CD4-positive, alpha-beta T cell treated with Interleukin-15 for 1 hour (primary cell): ENCODE data around the gene LIPT2.

Experiments used
- DNase-seq: peaks from one replicate; pipeline ENCODE4 v3.0.0-alpha.2; 2020

The LIPT2 gene

DNA sequence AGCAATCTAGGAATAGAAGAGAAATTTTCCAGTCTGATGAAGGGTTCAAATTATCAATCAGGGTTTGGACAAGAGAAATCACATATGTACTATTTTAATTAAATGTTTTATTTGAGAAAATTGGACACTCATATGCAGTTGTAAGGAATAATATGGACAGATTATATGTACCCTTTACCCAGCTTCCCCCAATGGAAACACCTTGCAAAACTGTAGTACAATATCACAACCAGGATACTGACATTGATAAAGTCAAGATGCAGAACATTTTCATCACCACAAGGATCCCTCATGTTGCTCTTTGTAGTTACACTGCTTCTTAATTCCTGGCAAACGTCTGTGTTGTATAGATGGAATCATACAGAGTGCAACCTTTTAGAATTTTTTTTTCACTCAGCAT, 1.4 kb upstream of the LIPT2 start:
- no peak for DNase-seq

DNA sequence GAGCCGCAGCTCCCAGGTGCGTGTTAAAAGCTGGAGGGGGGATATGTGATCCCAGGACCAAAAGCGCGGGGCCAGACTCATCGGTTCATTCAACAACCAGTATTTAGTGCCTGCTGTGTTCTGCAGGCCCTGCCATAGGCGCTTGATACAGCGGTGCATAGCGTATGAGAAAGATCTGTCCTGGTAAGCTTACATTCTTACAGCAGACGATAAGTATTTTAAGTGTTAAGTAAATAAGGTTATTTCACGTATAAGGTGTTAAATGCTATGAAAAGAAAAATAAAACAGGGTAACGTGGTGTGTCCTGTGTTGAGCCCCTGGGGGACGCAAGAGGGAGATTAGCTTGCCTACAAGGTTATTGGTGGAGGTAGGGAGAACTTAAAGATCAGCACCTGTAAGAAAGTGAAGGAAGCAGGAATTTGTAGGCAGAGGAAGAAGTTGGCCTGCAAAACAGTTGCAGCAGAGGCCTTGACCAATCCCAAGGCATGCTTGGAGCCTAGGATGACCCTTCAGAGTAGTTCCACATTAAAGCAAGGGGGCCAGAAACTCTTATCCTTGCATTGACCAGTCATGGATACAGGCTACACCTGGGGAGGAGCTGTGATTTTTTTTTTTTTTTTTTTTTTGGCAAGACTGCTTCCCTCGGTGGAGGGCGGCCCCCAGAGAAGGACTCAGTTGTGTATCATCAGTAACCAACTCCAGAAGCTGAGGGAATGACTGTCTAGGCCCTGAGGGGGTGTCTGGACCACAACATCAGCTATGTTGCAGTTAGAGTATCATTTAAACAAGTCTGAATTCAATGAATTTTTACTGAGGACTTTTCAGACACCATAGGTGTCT, 487 bp upstream of the LIPT2 start:
- DNase-seq, result no peak

DNA sequence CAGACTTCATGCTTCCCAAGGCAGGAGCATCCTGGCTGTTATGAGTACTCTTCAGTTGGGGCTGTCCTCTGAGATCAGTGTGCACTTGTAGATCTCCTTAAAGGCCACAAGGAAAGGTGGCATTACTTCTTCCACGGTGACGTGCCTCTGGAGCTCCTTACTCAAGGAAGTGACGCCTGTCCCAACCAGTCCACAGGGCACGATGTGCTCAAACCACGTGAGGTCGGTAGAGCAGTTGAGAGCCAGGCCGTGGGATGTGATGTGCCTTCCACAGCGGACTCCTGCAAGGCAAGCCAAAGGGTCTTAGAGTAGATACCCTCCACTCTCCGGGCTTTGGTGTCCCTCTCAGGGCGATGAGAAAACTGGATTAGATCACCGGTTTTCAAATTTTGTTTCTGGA, 1.4 kb downstream of the LIPT2 start:
- DNase-seq, result no peak

DNA sequence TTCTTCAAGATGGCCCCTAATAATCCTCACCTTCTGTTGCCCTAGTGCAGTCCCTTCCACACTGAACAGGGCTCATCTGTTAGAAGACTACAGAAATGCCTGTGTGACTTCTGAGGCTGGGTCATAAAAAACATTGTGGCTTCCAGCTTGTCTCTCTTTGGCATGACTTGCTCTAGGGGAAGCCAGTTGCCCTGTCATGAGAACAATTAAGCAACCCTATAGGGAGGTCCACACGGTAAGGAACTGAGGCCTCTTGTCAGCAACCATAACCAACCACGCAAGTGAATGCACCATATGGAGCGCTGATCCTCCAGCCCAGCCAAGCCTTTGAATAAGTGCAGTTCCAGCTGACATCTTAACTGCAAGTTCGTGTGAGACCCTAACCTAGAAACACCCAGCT, 2.6 kb downstream of the LIPT2 start:
- no peak for DNase-seq

DNA sequence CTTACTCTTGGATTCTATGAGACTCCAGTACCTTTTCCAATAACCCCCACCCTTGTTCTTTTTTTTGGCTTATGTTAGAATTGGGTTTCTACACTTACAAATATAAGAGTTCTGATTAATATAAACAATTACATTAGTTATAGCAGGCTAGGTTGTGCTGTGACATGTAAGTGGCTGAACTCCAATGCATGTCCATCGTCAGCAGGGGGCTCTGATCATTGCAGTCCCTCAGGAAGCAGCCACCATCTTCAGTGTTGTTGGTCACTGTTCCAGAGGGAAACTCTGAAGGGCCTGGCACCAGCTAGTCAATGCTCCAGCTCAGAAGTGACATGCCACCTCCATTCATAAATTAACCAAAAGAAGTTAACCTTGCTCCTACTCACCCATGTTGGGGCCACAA, 5.6 kb downstream of the LIPT2 start:
- DNase-seq, result no peak

DNA sequence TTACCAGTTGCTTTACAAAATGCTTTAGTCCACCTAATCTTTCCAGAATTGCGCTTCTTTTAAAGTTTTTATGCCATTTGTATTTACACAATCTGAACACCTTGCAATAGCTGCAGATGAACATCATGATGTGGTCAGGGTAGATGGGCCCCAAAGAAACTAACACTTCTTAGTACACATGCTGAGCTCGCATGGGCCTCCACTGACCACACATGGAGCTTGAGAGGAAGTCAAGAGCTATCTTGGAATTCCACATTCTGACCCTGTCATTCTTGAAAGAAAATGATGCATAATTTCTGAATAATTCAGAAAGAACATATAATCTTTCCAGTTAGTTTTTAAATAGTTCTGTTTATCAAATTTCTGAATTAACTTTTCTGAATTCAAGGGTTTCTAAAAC, 7.7 kb downstream of the LIPT2 start:
- no peak for DNase-seq

DNA sequence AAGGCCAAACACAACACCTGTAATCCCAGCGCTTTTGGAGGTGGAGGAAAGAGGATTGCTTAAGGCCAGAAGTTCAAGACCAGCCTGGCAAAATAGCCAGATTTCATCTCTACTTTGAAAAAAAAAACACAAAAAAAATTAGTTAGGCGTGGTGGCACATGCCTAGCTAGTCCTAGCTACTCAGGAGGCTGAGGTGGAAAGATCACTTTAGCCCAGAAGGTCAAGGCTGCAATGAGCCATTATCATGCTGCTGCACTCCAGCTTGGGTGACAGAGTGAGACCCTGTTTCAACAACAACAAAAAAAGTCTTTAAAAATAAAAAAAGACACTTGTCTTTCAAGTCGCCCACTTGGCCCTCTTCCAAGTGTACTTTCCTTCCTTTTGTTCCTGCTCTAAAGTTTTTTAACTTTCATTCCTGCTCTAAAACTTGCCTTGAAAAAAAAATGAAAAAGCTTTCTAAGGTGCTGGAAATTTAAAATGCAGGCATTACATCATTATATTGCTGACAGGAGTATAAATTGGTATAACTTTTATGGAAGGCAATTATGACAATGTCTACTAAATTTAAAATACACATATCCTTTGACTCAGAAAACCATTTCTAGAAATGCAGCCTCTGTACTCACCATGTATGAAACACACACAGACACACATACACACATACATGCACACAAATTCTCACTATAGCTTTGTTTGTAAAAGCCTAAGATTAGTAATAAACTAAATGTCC, 12.7 kb downstream of the LIPT2 start:
- DNase-seq, result no peak

DNA sequence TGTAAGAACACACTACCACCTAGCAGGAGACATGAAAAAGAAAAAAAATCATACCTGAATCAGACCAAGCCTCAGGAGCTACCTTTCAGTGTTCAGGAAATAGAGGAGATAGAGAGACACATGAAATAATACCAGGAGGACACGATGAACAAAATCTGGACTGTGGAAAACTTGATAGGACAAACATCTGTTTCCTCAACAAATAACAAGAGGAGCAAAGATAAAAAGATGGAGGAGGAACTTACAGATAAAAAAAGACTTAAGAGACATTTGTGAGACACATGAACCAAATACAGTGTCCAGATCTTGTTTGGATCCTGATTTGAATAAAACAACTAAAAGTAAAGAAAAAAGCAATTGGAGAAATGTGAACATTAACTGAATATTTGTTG, 13.8 kb downstream of the LIPT2 start:
- DNase-seq, result no peak

DNA sequence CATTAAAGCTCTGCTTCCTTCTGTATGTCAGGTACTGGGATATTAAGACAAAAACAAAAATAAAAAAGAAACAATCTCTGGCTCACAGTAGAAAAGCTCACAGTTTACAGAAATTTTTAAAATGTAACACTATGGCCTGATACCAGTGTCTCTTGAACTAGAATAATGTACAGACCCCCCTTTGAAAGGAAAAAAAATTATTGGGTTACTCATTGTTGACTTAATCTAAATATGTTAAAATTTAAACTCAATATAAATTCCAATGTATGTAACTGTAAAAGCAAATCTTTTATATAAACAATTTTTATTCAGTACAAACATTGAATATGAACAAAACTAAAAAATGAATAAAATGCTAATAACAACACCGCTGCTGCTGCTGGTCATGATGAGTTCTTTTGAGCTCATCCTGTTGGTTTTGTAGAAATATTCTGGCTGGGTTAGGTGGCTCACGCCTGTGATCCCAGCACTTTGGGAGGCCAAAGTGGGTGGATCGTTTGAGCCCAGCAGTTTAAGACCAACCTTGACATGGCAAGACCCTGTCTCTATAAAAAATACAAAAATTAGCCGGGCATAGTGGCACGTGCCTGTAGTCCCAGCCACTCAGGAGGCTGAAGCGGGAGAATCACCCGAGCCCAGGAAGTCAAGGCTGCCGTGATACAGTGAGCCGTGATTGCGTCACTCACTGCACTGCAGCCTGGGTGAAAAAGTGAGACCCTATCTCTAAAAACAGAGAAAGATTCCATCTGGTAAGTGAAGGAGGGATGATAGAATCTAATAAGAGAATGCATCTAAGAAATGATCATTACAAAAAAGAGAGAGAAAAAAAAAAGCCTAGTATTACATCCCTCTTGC, 14.4 kb downstream of the LIPT2 start:
- DNase-seq, result no peak

DNA sequence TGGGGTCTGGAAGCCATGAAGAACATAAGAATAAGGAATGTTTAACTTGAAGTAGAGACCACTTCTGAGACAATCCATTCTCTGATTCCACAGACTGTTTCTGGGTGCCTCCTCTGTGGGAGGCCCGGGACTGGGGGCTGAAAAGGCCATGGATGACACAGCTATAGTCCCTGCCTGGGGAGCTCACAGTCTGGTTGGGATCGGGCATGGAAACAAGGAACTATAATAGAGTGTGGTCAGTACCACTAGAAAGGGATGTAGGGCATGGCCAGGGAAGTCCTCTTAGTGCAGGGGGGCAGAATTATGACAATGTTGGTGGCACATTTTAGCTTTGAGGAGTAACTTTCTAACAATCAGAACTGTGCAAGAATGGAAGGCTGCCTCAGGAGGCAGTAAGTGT, 17.0 kb downstream of the LIPT2 start:
- DNase-seq, result no peak

DNA sequence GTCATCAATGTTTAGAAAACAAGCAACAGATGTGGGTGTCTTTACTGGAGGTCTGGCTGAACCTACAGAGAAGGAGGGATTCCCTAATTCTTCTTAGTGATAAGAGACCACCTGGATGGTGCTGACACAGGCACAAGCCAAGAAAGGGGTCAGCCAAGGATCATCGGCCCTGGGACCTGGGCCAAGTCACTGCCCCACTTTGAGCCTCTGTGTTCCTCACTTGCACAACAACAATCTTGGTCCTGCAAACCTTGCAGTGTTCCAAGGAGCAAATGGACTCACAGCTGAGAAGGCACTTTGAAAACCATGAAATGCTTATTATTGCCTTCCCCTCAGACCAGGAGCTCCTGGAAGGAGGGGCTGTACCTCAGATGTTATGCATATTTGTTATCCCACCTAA, 19.2 kb downstream of the LIPT2 start:
- no peak for DNase-seq

DNA sequence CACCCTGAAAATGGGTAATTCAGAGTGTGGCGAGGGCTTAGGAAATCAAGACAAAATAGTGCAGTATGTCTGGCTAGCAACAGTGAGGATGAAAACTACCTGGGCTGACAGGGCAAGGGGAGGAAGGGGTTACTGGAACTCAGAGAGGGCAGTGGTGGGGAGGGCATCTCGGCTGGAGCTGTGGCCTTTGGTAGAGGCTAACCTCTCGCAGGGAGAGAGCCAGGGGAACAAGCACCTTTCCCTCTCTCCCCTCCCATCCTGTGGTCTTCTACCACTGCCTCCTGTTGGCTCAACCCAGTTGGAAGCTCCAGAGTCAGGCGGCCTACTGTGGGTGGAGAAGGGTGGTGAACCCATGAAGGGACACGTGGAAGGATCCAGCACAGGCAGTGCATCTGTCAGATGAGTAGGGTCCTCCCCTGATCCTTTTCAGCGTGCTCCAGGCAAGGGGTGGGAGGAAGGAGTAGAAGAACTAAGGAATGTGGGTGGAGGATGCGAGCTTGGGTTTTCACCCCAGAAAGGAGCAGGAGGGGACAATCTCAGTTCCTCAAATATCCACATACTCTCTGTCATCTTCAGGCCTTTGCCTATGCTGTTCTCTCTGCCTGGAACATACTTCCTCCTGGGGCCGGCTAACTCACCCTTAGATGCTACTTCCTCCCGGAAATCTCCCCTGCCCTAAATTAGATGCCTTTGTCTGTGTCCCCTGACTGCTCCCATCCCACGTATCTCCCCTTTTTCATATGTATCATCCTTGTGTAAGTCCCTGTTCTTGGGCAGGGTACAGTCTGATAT, 19.9 kb downstream of the LIPT2 start:
- no peak for DNase-seq

DNA sequence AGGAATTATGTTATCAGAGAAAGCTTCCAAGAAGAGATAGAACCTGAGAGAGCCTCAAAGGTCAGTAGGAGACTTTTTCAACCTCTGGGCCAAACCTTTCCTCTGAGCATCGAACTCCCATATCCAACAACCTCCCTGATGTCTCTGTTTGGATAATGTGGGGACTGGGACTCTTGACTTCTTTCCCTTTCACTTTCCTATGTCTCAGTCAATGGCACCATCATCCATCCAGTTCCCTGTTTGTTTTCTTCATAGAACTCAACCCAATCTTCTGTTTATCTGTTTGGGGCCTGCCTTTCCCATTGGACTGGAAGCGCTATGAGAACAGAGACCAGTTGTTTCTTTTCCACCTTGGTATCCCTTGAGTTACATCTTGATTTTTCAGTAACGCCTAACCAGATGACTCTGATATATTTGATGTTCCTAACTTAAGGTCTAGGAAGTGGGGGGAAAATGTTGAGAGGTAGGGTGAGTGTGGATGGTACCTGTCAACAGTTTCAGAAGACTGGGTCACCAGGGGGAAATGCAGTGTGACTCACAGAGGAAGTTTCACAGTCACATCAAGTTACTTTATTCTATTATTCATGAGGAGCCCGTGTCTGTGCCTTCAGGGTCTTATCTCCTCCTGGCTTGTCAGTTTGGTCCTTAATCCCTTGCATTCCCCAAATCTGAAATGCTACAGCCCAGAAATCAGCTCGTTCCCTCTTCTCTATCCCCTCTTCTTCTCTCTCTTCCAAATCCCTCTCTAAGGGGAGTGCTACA, 21.7 kb downstream of the LIPT2 start:
- no peak for DNase-seq

DNA sequence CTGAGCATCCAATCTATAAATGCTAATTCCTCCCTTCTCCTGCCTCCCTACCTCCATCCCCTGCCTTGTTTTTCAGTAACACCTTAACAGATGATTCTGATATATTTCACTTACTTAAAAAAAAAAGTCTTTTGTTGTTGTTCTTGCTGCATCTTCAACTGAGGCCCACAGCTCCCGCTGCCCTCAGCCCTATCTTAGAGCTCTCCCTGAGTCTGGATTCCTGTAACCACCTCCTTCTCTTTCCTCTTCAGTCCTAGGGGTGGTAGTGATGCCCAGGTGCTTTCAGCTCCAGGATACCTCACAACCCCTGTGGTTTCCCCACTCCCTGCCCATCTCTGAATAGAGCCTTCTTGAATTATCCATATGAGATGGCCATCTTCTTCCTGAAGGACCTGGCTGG, 22.5 kb downstream of the LIPT2 start:
- no peak for DNase-seq

DNA sequence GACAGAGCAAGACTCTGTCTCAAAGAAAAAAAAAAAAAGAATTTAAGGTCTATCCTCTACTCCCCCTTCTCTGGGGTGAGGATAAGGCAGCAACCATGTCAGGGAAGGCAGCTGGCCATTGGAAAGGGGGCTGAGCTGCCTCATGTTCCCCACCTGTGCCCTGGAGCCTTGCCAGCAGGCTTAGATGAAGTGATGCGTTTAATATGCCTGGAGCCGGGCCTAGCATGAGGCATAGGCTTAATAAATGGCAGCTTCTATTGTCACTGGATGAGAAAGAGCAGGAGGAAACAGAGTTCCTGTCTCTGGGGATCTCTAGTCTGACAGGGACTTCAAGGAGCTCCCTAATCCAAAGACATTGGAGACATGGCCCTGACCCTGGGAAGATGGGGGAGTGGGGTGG, 23.0 kb downstream of the LIPT2 start:
- DNase-seq, result no peak

DNA sequence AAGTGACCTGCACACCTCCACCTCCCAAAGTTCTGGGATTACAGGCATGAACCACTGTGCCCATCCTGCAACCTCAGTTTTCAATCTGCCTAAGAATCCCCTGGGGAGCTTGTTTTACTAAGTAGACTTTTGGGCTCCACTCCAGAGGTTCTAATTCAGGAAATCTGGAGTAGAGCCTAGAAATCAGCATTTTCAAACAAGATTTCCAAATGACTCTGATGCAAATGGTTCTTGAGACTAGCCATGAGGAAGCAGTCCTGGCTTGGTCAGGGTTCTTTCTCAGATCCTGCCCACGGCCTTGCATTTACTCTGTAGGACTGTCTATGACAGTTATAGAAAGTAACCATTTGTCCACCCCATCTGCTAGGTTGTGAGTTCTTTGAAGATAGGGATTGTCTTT, 24.6 kb downstream of the LIPT2 start:
- no peak for DNase-seq

DNA sequence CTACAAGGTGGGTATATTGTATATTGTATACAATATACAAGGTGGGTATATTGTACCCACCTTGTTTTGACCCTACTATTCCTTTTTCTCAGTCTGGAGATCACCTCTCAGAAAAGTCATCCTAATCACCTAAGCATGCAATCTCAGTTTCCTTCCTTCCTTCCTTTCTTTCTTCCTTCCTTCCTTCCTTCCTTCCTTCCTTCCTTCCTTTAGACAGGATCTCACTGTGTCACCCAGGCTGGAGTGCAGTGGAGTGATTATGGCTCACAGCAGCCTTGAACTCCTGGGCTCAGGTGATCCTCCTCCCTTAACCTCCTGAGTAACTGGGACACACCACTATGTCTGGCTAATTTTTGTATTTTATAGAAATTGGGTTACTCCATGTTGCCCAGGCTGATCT, 25.0 kb downstream of the LIPT2 start:
- no peak for DNase-seq

DNA sequence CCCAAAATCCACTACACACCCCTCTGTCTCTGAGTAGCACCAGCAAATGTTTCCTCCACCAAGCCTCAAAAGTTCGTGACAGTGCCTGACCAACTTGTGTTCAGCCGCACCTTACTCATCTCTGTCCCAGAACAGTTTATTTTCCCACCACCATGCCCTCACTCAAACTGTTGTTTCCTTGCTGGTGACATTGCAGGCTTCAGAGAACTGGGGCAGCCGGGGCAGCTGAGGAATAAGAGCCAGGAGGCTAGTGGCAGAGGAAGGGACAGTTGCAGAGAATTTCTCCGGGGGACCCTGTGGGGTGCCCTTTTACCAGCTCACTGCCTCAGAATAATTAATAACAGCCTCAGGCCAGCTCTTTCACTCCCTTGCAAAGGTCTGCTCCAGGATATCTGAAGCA, 25.5 kb downstream of the LIPT2 start:
- no peak for DNase-seq

DNA sequence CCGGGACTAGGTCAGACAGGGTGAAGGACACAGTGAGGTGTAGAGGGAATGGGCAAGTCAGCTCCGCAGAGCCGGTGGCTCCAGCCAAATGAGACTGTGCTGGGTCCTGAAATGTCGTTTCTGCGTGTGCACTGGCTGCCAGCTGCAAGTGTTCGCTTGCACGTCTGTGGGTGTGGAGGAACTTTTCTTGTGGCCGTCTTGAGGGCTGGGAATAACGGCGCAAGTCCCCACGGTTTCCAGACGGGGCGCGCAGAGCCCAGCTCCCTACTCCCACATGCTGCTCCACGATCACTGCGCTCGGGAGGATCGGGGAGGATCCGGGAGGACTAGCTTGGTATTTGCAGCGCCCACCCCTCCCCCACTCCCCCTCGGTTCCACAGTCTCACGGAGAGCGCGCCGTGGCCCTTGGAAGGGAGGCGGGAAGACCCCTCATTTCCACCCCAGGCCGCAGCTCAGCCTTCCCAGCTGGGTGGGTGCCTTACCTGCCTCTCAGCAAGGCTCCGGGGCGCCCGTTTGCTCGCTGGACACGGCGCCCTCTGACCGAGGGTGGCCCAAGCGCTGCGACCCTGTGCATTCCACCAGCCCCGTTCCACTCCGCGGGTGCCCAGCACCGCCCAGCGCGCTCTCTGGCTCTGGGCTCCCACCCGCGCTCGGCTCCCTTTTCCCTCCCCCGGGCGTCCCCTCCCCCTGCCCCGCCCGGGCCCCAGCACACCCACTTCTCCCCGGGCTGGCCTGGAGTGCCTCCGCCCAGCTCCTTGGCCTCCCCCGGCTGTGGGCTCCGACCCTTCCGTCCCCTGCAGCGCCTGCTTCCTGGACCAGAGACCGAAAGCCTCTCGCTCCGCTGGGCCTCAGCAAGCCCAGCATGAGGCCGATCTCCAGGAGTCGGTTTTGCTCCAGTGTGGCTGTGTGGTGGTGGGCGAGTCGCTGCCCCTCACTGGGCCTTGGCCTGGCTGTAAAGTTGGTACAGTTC, 26.3 kb downstream of the LIPT2 start, which contains the start of gene KCNE3:
TSS of gene KCNE3 (minus strand) at position 634 of the 970 bp plus-strand sequence. CDS start 9,986 bp downstream, outside the sequence.
- no peak for DNase-seq

DNA sequence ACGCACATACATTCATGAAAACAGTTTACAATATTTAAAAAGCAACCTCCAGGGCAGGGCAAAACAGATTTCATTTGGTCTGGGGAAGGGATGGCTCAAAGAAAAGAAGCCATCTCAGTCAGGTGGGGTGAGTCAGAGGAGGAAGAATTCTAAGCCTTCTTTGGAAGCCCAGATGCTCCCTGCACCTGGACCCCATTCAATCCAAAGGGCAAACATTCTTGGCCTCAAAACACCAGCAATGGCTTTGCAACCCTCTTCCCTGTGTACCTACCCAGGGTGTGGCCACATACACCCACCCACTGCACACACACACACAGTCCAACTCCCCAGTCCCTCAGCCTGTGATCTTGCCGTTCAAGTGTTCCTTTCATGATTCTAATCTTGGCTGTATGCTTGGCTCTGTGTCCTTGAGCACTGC, 28.2 kb downstream of the LIPT2 start:
- no peak for DNase-seq

DNA sequence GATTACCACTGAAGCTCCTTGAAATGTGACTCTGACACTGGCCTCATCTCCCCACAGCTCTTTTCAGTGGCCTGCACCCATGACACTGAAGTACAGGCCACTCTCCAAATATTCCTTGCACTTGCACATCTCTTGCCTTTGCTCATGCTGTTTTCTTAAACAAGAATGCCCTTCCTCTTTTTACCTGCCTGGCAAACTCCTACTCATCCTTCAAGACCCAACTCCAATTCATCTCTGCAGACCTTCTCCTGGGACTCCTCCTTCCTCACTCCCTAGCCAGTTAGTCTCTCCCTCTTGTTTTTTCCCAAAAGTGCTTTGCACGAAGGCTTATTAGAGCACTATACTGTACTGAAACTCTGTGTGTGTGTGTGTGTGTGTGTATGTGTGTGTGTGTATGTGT, 28.8 kb downstream of the LIPT2 start:
- DNase-seq, result no peak
